ENCODE results near the gene FAM53B. TPM values are rescaled to one million over a fixed set of nuclear protein-coding genes. Genes with fewer than 3 reads are reported as not detected.

The FAM53B gene
- total RNA-seq, 1 experiment from 2014 or later: 11.4 TPM

GRCh38 chr10:124697443-124697836 lies 46.7 kb downstream of the FAM53B start:
- no peak for DNase-seq (ENCODE audit: low read depth)

GRCh38 chr10:124696446-124697392 lies 47.5 kb downstream of the FAM53B start:
- DNase-seq (ENCODE audit: low read depth): no peak

- DNase-seq (ENCODE audit: low read depth): no peak
These were observed 48.9 kb downstream of the FAM53B start for GRCh38 chr10:124695259-124695658.

GRCh38 chr10:124694481-124695220 lies 49.5 kb downstream of the FAM53B start:
- no peak for DNase-seq (ENCODE audit: low read depth)

- no peak for DNase-seq (ENCODE audit: low read depth)
These were observed 50.3 kb downstream of the FAM53B start for GRCh38 chr10:124693801-124694416.

- no peak for DNase-seq (ENCODE audit: low read depth)
These were observed 50.8 kb downstream of the FAM53B start for GRCh38 chr10:124693396-124693795.

GRCh38 chr10:124692100-124692446 lies 52.1 kb downstream of the FAM53B start:
- no peak for DNase-seq (ENCODE audit: low read depth)

- DNase-seq (ENCODE audit: low read depth): no peak
These were observed 52.6 kb downstream of the FAM53B start for GRCh38 chr10:124691421-124692099.

- no peak for DNase-seq (ENCODE audit: low read depth)
These were observed 53.2 kb downstream of the FAM53B start for GRCh38 chr10:124691002-124691401.

- DNase-seq (ENCODE audit: low read depth): no peak
These were observed 54.2 kb downstream of the FAM53B start for GRCh38 chr10:124689911-124690498.

GRCh38 chr10:124688889-124689670 lies 55.1 kb downstream of the FAM53B start:
- DNase-seq (ENCODE audit: low read depth): no peak

GRCh38 chr10:124688386-124688785 lies 55.8 kb downstream of the FAM53B start:
- no peak for DNase-seq (ENCODE audit: low read depth)

GRCh38 chr10:124686707-124687376 lies 57.3 kb downstream of the FAM53B start:
- DNase-seq (ENCODE audit: low read depth): no peak

- no peak for DNase-seq (ENCODE audit: low read depth)
These were observed 58.9 kb downstream of the FAM53B start for GRCh38 chr10:124685261-124685660.

- no peak for DNase-seq (ENCODE audit: low read depth)
These were observed 60.4 kb downstream of the FAM53B start for GRCh38 chr10:124683814-124684213.

GRCh38 chr10:124681626-124682552 lies 62.3 kb downstream of the FAM53B start:
- DNase-seq (ENCODE audit: low read depth): no peak

GRCh38 chr10:124681091-124681490 lies 63.1 kb downstream of the FAM53B start:
- no peak for DNase-seq (ENCODE audit: low read depth)

- no peak for DNase-seq (ENCODE audit: low read depth)
These were observed 63.5 kb downstream of the FAM53B start for GRCh38 chr10:124680675-124681074.

GRCh38 chr10:124679401-124679800 lies 64.8 kb downstream of the FAM53B start:
- no peak for DNase-seq (ENCODE audit: low read depth)
